ENCODE measurements around the gene LIMCH1. TPM values are rescaled to one million over a fixed set of nuclear protein-coding genes. Genes with fewer than 3 reads are reported as not detected.

Gene LIMCH1
- total RNA-seq, 1 donor from 2014 or later, result 3.4 TPM

- no peaks in the 10 kb centered on the region for H3K27me3 ChIP-seq (ENCODE audit: control insufficient read depth, insufficient read depth, low read length)
- no peak for TF ChIP-seq CTCF (IDR thresholded peaks at IDR 0.05; ENCODE audit: insufficient read depth, low read length, poor library complexity, severe bottlenecking)
- no peak overlapping the region for H3K4me3 ChIP-seq (ENCODE audit: low read depth, low read length)
- H3K36me3 ChIP-seq (ENCODE audit: control insufficient read depth, insufficient read depth, low read length), result no peaks in the 10 kb centered on the region
- DNase-seq (ENCODE audit: low read depth), result no peak
These were observed 42.0 kb downstream of the LIMCH1 start for GRCh38 chr4:41580007-41580406.

- no peak for DNase-seq (ENCODE audit: low read depth)
- H3K27me3 ChIP-seq (ENCODE audit: control insufficient read depth, insufficient read depth, low read length), result no peaks in the 10 kb centered on the region
- no peak overlapping the region for H3K4me3 ChIP-seq (ENCODE audit: low read depth, low read length)
- TF ChIP-seq CTCF (IDR thresholded peaks at IDR 0.05; ENCODE audit: insufficient read depth, low read length, poor library complexity, severe bottlenecking), result no peak
- H3K36me3 ChIP-seq (ENCODE audit: control insufficient read depth, insufficient read depth, low read length), result no peaks in the 10 kb centered on the region
These were observed 48.8 kb downstream of the LIMCH1 start for GRCh38 chr4:41586675-41587225.

- no peaks in the 10 kb centered on the region for H3K36me3 ChIP-seq (ENCODE audit: control insufficient read depth, insufficient read depth, low read length)
- no peak for DNase-seq (ENCODE audit: low read depth)
- H3K4me3 ChIP-seq (ENCODE audit: low read depth, low read length), result no peak overlapping the region
- no peaks in the 10 kb centered on the region for H3K27me3 ChIP-seq (ENCODE audit: control insufficient read depth, insufficient read depth, low read length)
- TF ChIP-seq CTCF (IDR thresholded peaks at IDR 0.05; ENCODE audit: insufficient read depth, low read length, poor library complexity, severe bottlenecking), result no peak
These were observed 49.3 kb downstream of the LIMCH1 start for GRCh38 chr4:41587286-41587685.

- TF ChIP-seq CTCF (IDR thresholded peaks at IDR 0.05; ENCODE audit: insufficient read depth, low read length, poor library complexity, severe bottlenecking), result no peak
- peak; percentile 64 for DNase-seq (ENCODE audit: low read depth)
- no peak overlapping the region for H3K4me3 ChIP-seq (ENCODE audit: low read depth, low read length)
- no peaks in the 10 kb centered on the region for H3K36me3 ChIP-seq (ENCODE audit: control insufficient read depth, insufficient read depth, low read length)
- H3K27me3 ChIP-seq (ENCODE audit: control insufficient read depth, insufficient read depth, low read length), result no peaks in the 10 kb centered on the region
These were observed 52.6 kb downstream of the LIMCH1 start for GRCh38 chr4:41590591-41590990.

- Histone ChIP-seq H3K36me3 (ENCODE audit: control insufficient read depth, insufficient read depth, low read length) (no peaks in the 10 kb centered on the region), H3K4me3 (ENCODE audit: low read depth, low read length) (no peak overlapping the region), H3K27me3 (ENCODE audit: control insufficient read depth, insufficient read depth, low read length) (no peaks in the 10 kb centered on the region)
- DNase-seq (ENCODE audit: low read depth), result no peak
- no peak for TF ChIP-seq CTCF (IDR thresholded peaks at IDR 0.05; ENCODE audit: insufficient read depth, low read length, poor library complexity, severe bottlenecking)
These were observed 56.5 kb downstream of the LIMCH1 start for GRCh38 chr4:41594432-41594831.

GRCh38 chr4:41597494-41597893 lies 59.5 kb downstream of the LIMCH1 start:
- H3K4me3 ChIP-seq (ENCODE audit: low read depth, low read length), result no peak overlapping the region
- H3K27me3 ChIP-seq (ENCODE audit: control insufficient read depth, insufficient read depth, low read length), result no peaks in the 10 kb centered on the region
- TF ChIP-seq CTCF (IDR thresholded peaks at IDR 0.05; ENCODE audit: insufficient read depth, low read length, poor library complexity, severe bottlenecking), result no peak
- no peak for DNase-seq (ENCODE audit: low read depth)
- no peaks in the 10 kb centered on the region for H3K36me3 ChIP-seq (ENCODE audit: control insufficient read depth, insufficient read depth, low read length)
